Mesenchymal stem cell (in vitro differentiated cells and primary cell): Measurements from ENCODE around the gene RCN2.

Experiments
- DNase-seq: peaks from one replicate; pipeline ENCODE4 v3.0.0-alpha.2; 2013
- H2AFZ ChIP-seq: one replicate; pipeline ENCODE4 v1.6.1; 2013; ENCODE audit warnings: low read depth, mild to moderate bottlenecking, control low read depth, inconsistent platforms, low read length, moderate library complexity
- H2AK5ac ChIP-seq: 2 replicates; pipeline ENCODE4 v1.6.1; 2013; ENCODE audit warnings: low read length, moderate library complexity, mild to moderate bottlenecking, inconsistent platforms; ENCODE audit not compliant: severe bottlenecking
- H2BK120ac ChIP-seq: one replicate; pipeline ENCODE4 v1.6.1; 2013; ENCODE audit warnings: low read depth, mild to moderate bottlenecking, inconsistent platforms, low read length, moderate library complexity
- H2BK12ac ChIP-seq, 2 experiments: one replicate each; pipeline ENCODE4 v1.6.1; 2013; ENCODE audit warnings: inconsistent platforms in 2 of 2, low read length in 2 of 2, mild to moderate bottlenecking in 2 of 2, moderate library complexity in 2 of 2, control low read depth in 1 of 2
- H2BK15ac ChIP-seq: one replicate; pipeline ENCODE4 v1.6.1; 2013; ENCODE audit warnings: mild to moderate bottlenecking, low read depth, inconsistent platforms; ENCODE audit not compliant: poor library complexity, severe bottlenecking
- H2BK5ac ChIP-seq: 2 replicates; pipeline ENCODE4 v1.6.1; 2013; ENCODE audit warnings: low read depth, mild to moderate bottlenecking, low read length, control low read depth, inconsistent platforms; ENCODE audit not compliant: poor library complexity, severe bottlenecking
- H3K14ac ChIP-seq, 2 experiments: one replicate each; pipeline ENCODE4 v1.6.1; 2013; ENCODE audit warnings: inconsistent platforms in 2 of 2, low read length in 2 of 2, control low read depth in 1 of 2, mild to moderate bottlenecking in 1 of 2, moderate library complexity in 1 of 2
- H3K18ac ChIP-seq, 2 experiments: one replicate each; pipeline ENCODE4 v1.6.1; 2013; ENCODE audit warnings: inconsistent platforms in 2 of 2, low read length in 2 of 2, control low read depth in 1 of 2, low read depth in 1 of 2, mild to moderate bottlenecking in 1 of 2
- H3K23ac ChIP-seq, 2 experiments: one replicate each; pipeline ENCODE4 v1.6.1; 2013; ENCODE audit warnings: inconsistent platforms in 2 of 2, low read length in 2 of 2, mild to moderate bottlenecking in 2 of 2, moderate library complexity in 2 of 2, control low read depth in 1 of 2
- H3K27ac ChIP-seq: 2 replicates; pipeline ENCODE4 v1.5.1; 2013; ENCODE audit warnings: mild to moderate bottlenecking, moderate library complexity, low read length, control low read depth, inconsistent platforms; ENCODE audit not compliant: poor library complexity, severe bottlenecking
- H3K27me3 ChIP-seq, 2 experiments: 2 replicates each; pipeline versions ENCODE4 v1.6.1 to v1.7.0; 2013; ENCODE audit warnings: low read length in 2 of 2, mild to moderate bottlenecking in 2 of 2, moderate library complexity in 2 of 2, control low read depth in 1 of 2, inconsistent platforms in 1 of 2; ENCODE audit not compliant: control insufficient read depth in 1 of 2, insufficient read depth in 1 of 2
- H3K36me3 ChIP-seq, 2 experiments: 2 replicates each; pipeline versions ENCODE4 v1.6.1 to v1.7.0; 2013; ENCODE audit warnings: low read length in 2 of 2, control low read depth in 1 of 2, inconsistent platforms in 1 of 2, low read depth in 1 of 2, mild to moderate bottlenecking in 1 of 2; ENCODE audit not compliant: insufficient read depth in 2 of 2, control insufficient read depth in 1 of 2
- H3K4ac ChIP-seq, 2 experiments: one replicate each; pipeline ENCODE4 v1.6.1; 2013; ENCODE audit warnings: inconsistent platforms in 2 of 2, low read length in 2 of 2, mild to moderate bottlenecking in 2 of 2, moderate library complexity in 2 of 2, control low read depth in 1 of 2, low read depth in 1 of 2
- H3K4me1 ChIP-seq: 2 replicates; pipeline ENCODE4 v1.6.1; 2013; ENCODE audit warnings: low read depth, low read length, control low read depth; ENCODE audit not compliant: control insufficient read depth, insufficient read depth
- H3K4me2 ChIP-seq: 2 replicates; pipeline ENCODE4 v1.6.1; 2013; ENCODE audit warnings: low read length, mild to moderate bottlenecking, inconsistent platforms; ENCODE audit not compliant: poor library complexity, severe bottlenecking
- H3K4me3 ChIP-seq, 2 experiments: 2 replicates each; pipeline versions ENCODE4 v1.5.1 to v1.7.0; 2013; ENCODE audit warnings: low read length in 2 of 2, mild to moderate bottlenecking in 2 of 2, control low read depth in 1 of 2, low read depth in 1 of 2; ENCODE audit not compliant: insufficient read depth in 1 of 2
- H3K79me1 ChIP-seq: replicated peaks from 2 replicates; pipeline ENCODE4 v1.6.1; 2013; ENCODE audit warnings: mild to moderate bottlenecking, control low read depth, low read length, inconsistent platforms; ENCODE audit not compliant: poor library complexity, severe bottlenecking
- H3K9ac ChIP-seq: 2 replicates; pipeline ENCODE4 v1.7.0; 2013; ENCODE audit warnings: mild to moderate bottlenecking, low read length, moderate library complexity
- H3K9me3 ChIP-seq: 2 replicates; pipeline ENCODE4 v1.7.0; 2013; ENCODE audit warnings: mild to moderate bottlenecking, low read length; ENCODE audit not compliant: control insufficient read depth
- H4K8ac ChIP-seq: one replicate; pipeline ENCODE4 v1.6.1; 2013; ENCODE audit warnings: inconsistent platforms, mild to moderate bottlenecking, low read length, moderate library complexity
- H4K91ac ChIP-seq: one replicate; pipeline ENCODE4 v1.6.1; 2013; ENCODE audit warnings: mild to moderate bottlenecking, low read length, inconsistent platforms
- WGBS: methylation state at CpG from one replicate; pipeline ENCODE4 v1.1.7; 2013; ENCODE audit warnings: mixed read lengths; 5-methylcytosine and 5-hydroxymethylcytosine counted together

The RCN2 gene

GRCh38 chr15:76961268-76962011 lies 29.9 kb downstream of the RCN2 start:
- no peak overlapping the region for H3K27ac ChIP-seq
- H3K36me3 ChIP-seq, result no peaks in the 10 kb centered on the region
- peaks cover 6% of the 10 kb centered on the region for H3K4me1 ChIP-seq
- H2BK12ac ChIP-seq, result no peak overlapping the region
- H3K9me3 ChIP-seq, result no peaks in the 10 kb centered on the region
- no peak overlapping the region for H3K4me3 ChIP-seq
- no peak overlapping the region for H2BK15ac ChIP-seq
- H3K23ac ChIP-seq, result no peak overlapping the region
- no peak overlapping the region for H3K18ac ChIP-seq
- H3K79me1 ChIP-seq, result no peaks in the 10 kb centered on the region
- H2AK5ac ChIP-seq, result no peak overlapping the region
- DNase-seq, result no peak
- no peak overlapping the region for H2BK120ac ChIP-seq
- 63% methylated on average over 5 of the region's 6 CpGs for WGBS
- no peak overlapping the region for H2AFZ ChIP-seq
- no peak overlapping the region for H3K14ac ChIP-seq
- peaks cover 11 to 35% of the 10 kb centered on the region in 2 experiments for H3K27me3 ChIP-seq
- H3K4me2 ChIP-seq, result no peak overlapping the region
- no peak overlapping the region for H4K8ac ChIP-seq
- no peak overlapping the region for H3K4ac ChIP-seq
- no peak overlapping the region for H4K91ac ChIP-seq
- H3K9ac ChIP-seq, result no peak overlapping the region
- no peak overlapping the region for H2BK5ac ChIP-seq

GRCh38 chr15:76962337-76963013 lies 30.9 kb downstream of the RCN2 start:
- no peak overlapping the region for H2BK120ac ChIP-seq
- peaks cover 6% of the 10 kb centered on the region for H3K4me1 ChIP-seq
- no peaks in the 10 kb centered on the region for H3K79me1 ChIP-seq
- no peak overlapping the region for H2AK5ac ChIP-seq
- no peak overlapping the region for H4K91ac ChIP-seq
- H3K4me2 ChIP-seq, result no peak overlapping the region
- H3K4ac ChIP-seq, result no peak overlapping the region
- H3K18ac ChIP-seq, result no peak overlapping the region
- DNase-seq, result no peak
- no peak overlapping the region for H3K14ac ChIP-seq
- H3K23ac ChIP-seq, result no peak overlapping the region
- H4K8ac ChIP-seq, result no peak overlapping the region
- 83% methylated on average over 8 of the region's 9 CpGs for WGBS
- no peak overlapping the region for H2BK15ac ChIP-seq
- no peak overlapping the region for H3K4me3 ChIP-seq
- no peak overlapping the region for H3K27ac ChIP-seq
- peaks cover 11 to 35% of the 10 kb centered on the region in 2 experiments for H3K27me3 ChIP-seq
- H3K36me3 ChIP-seq, result no peaks in the 10 kb centered on the region
- no peak overlapping the region for H2AFZ ChIP-seq
- H2BK12ac ChIP-seq, result no peak overlapping the region
- H2BK5ac ChIP-seq, result no peak overlapping the region
- no peaks in the 10 kb centered on the region for H3K9me3 ChIP-seq
- H3K9ac ChIP-seq, result no peak overlapping the region

- H3K36me3 ChIP-seq, result no peaks in the 10 kb centered on the region
- H3K27ac ChIP-seq, result no peak overlapping the region
- H3K4ac ChIP-seq, result no peak overlapping the region
- H3K23ac ChIP-seq, result no peak overlapping the region
- no peak overlapping the region for H2AFZ ChIP-seq
- no peak overlapping the region for H4K8ac ChIP-seq
- no peak overlapping the region for H3K14ac ChIP-seq
- no peak overlapping the region for H2BK12ac ChIP-seq
- no peak overlapping the region for H4K91ac ChIP-seq
- no peaks in the 10 kb centered on the region for H3K79me1 ChIP-seq
- no peaks in the 10 kb centered on the region for H3K9me3 ChIP-seq
- no peak overlapping the region for H3K9ac ChIP-seq
- H2BK15ac ChIP-seq, result no peak overlapping the region
- no peak overlapping the region for H3K4me3 ChIP-seq
- H3K27me3 ChIP-seq, result peaks cover 11 to 35% of the 10 kb centered on the region in 2 experiments
- DNase-seq, result no peak
- no peak overlapping the region for H2BK120ac ChIP-seq
- H3K18ac ChIP-seq, result no peak overlapping the region
- H2BK5ac ChIP-seq, result no peak overlapping the region
- no peak overlapping the region for H3K4me2 ChIP-seq
- peaks cover 6% of the 10 kb centered on the region for H3K4me1 ChIP-seq
- no peak overlapping the region for H2AK5ac ChIP-seq
- WGBS, result 77% methylated on average over 9 of the region's 9 CpGs
Observed at GRCh38 chr15:76963596-76963995, 32.0 kb downstream of the RCN2 start.

- WGBS, result 15% methylated on average over 4 of the region's 5 CpGs
- Histone ChIP-seq H3K9ac (no peak overlapping the region), H2BK5ac (no peak overlapping the region)
Observed at GRCh38 chr15:76964157-76964556, 32.6 kb downstream of the RCN2 start.

More at GRCh38 chr15:76964157-76964556, 32.6 kb downstream of the RCN2 start:
- Histone ChIP-seq H2AFZ (no peak overlapping the region), H3K27ac (no peak overlapping the region), H3K9me3 (no peaks in the 10 kb centered on the region), H3K27me3 (peaks cover 11 to 35% of the 10 kb centered on the region in 2 experiments), H3K23ac (no peak overlapping the region), H4K8ac (no peak overlapping the region), H3K18ac (no peak overlapping the region), H3K4me1 (peaks cover 6% of the 10 kb centered on the region), H2BK120ac (no peak overlapping the region), H3K4me2 (no peak overlapping the region), H3K36me3 (no peaks in the 10 kb centered on the region), H2BK15ac (no peak overlapping the region), H3K4me3 (no peak overlapping the region), H3K4ac (no peak overlapping the region), H2BK12ac (no peak overlapping the region), H4K91ac (no peak overlapping the region), H3K79me1 (no peaks in the 10 kb centered on the region), H3K14ac (no peak overlapping the region), H2AK5ac (no peak overlapping the region)
- DNase-seq, result peak; percentile 32
